D721Med (cell line): ENCODE measurements around the gene CAMK2N1.

ENCODE experiments used
- DNase-seq: peaks from one replicate; pipeline ENCODE4 v3.0.0; 2011; ENCODE audit warnings: low spot score; ENCODE audit not compliant: insufficient read length
- FAIRE-seq: peaks from 2 replicates; lab custom pipeline; 2011; peaks lifted over from hg19 to GRCh38; lab: Jason Lieb, UNC
- TF ChIP-seq, protein P1 (sequence below): IDR thresholded peaks from 2 replicates; pipeline ENCODE4 v1.5.1; 2012; ENCODE audit warnings: mild to moderate bottlenecking, control low read depth; ENCODE audit not compliant: insufficient read depth; ENCODE audit errors: missing control alignments

The CAMK2N1 gene

DNA sequence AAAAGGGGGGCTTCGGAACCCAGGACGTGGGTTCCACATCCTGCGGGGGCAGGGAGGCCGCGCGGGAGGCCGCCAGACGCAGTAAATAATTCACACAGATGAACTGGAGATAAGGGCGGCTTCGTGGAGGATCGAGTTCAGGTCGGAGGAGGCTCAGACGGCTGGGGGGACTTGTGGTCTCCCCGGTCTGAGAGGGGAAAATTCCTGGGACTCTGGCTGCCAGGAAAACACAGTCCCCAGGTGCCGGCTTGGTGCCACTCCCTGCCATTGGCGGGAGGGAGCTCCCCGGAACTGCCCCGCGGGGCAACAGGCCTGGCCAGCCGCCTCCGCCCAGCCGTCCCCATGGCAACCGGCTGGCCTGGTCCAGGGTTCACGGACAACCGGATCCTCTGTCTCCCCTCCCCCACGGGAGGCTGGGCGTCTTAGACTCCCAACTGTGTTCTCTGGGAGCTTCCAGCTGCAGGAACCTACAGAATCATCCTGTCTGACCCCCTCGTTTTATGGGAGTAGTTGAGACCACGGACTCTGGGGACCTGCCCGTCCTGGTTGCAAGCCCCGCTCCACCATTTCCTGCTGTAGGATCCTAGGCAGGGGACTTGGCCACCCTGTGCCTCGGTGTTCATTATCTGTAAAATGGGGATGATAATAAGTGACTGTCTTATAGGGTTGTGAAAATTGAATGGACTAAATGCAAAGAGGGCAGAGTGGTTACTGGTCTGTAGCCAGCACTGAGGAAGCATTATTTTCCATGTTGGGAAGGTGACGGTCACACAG, 9.6 kb downstream of the CAMK2N1 start:
- DNase-seq: no peak
- FAIRE-seq: no peak
- TF ChIP-seq, protein P1, sequence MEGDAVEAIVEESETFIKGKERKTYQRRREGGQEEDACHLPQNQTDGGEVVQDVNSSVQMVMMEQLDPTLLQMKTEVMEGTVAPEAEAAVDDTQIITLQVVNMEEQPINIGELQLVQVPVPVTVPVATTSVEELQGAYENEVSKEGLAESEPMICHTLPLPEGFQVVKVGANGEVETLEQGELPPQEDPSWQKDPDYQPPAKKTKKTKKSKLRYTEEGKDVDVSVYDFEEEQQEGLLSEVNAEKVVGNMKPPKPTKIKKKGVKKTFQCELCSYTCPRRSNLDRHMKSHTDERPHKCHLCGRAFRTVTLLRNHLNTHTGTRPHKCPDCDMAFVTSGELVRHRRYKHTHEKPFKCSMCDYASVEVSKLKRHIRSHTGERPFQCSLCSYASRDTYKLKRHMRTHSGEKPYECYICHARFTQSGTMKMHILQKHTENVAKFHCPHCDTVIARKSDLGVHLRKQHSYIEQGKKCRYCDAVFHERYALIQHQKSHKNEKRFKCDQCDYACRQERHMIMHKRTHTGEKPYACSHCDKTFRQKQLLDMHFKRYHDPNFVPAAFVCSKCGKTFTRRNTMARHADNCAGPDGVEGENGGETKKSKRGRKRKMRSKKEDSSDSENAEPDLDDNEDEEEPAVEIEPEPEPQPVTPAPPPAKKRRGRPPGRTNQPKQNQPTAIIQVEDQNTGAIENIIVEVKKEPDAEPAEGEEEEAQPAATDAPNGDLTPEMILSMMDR: no peak

DNA sequence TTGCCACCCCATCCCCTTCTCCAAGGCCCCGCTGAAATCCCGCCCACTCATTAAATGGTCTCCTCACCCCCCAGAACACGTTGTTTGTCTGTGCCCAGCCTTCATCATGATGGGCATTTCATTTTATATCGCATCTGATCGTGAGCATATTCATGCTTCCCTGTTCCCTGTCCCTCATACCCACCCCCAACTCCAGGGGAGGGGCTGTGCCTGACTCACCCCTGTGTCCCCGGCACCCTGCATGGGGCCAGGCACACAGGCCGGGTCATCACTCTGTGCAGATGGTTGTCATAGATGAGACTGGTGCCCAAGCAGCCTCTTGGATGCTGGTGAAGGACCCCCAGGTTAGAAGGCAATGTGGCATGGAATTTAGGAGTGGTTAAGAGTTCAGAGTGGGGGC, 11.0 kb downstream of the CAMK2N1 start:
- TF ChIP-seq, protein P1: no peak
- FAIRE-seq: no peak
- DNase-seq: no peak

DNA sequence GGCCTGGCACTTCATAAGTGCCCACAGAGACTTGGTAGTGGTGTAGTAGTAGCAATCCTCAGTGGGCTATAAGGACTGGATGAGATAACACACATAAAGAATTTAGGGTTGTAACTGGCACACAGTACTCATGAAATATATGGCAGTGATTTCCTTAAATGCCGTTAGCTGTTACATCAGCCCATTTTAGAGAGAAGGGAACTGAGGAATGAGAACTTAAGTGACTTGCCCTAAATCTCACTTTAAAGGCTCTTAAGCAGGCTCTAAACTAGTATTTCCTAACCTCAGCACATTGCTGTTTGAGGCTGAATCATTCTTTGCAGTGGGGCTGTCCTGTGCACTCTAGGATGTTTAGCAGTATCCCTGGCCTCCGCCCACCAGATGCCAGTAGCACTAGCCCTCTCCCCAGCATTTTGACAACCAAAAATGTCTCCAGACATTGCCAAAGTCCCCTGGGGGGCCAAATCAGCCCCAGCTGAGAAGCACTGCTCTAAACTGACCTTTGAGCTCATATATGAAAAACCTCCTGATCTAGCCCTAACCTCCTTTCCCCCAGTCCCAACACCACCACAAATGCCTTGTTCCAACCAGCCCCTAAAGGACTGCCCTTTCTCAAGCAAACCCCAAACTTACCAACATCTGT, 11.6 kb downstream of the CAMK2N1 start:
- DNase-seq: no peak
- TF ChIP-seq, protein P1: no peak
- no peak for FAIRE-seq

DNA sequence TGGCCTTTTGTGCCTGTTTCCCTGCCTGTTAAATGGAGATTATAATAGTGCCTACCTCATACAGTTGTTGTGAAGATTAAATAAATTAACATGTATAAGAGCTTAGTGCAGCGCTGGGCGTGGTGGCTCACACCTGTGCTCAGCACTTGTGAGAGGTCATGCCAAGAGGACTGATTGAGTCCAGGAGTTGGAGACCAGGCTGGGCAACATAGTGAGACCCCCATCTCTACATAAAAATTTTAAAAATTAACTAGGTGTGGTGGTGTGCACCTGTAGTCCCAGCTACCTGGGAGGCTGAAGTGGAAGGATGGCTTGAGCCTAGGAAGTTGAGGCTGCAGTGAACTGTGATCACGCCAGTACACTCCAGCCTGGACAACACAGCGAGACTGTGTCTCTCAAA, 12.1 kb downstream of the CAMK2N1 start:
- FAIRE-seq (no peak), DNase-seq (no peak)
- TF ChIP-seq, protein P1: no peak

DNA sequence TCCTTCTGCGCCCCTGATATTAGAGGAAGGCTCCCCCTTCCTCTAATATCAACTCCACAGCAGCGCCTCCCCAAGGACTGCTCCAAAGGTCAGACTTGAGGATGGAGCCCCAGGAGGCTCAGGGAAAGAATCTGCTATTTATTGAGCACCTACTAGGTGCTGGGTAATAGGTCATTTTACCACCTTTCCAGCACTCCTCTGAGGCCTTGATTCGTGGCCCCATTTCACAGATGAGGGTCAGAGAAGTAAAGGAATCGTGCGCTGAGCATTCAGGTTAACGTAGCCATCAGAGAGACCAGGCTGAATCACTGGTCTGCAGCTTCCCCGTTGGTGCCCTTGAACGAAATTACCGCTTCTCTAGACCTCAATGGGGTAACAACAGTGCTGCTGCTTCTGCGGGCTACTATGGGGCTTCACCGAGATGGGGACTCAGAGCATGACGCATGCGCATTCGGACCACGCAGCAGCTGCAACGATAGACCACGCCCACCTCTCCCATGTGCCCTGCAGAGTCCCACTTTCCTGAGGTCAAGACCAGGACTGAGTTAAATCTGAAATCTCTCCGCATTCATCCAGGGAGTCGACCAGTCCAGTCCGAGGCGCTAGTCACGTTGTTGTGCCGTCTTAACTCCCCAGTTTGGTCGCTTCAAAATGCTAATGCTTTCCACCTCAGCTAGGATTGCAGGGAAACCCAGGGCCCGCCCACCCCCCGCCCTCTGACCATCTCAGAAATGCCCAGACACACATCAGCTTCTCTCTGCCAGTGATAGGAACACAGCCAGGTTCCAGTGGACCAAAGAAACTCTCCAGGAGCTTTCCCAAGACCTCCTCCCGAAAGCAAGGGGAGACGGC, 12.9 kb downstream of the CAMK2N1 start:
- DNase-seq: no peak

DNA sequence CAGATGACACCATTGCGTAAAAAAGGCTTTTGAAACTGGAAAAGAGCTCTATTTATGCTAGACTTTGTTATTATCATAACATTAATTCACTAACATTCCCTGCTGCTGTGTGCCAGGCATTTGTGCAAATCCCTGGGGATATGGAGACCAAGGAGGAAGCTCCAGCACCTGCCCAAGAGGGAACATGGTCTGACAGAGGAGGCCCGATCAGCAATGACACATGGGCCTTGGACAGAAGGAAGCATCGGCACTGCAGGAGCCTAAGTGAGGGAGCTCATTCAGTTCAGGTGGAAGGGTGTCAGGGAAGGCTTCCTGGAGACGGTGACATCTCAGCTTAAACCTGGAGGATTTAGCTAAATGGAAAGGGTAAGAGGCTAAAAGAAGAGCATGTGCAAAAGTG, 13.9 kb downstream of the CAMK2N1 start:
- TF ChIP-seq, protein P1: no peak
- no peak for FAIRE-seq
- DNase-seq: no peak

More for the DNA sequence above, 12.9 kb downstream of the CAMK2N1 start:
- FAIRE-seq: no peak
- TF ChIP-seq, protein P1: no peak
